Activated T-helper 1 cell treated with anti-CD3 and anti-CD28 coated beads, Interleukin-12 subunit alpha, Interleukin-12 subunit beta, Interleukin-2, Interleukin-4 antibody, amounts not matched to agents 30 ng/mL and 10 ng/mL and 1 ng/mL, durations not matched to agents 14 hours and 24 hours and 36 hours (primary cell): Measurements from ENCODE around the gene SDF2L1. TPM values are rescaled to one million over a fixed set of nuclear protein-coding genes. Genes with fewer than 3 reads are reported as not detected.
"Not testable (repeated sequence)": the region's sequence is repeated elsewhere in the genome, so short reads cannot be mapped to it uniquely, and the experiment has no call there.

ENCODE experiments used
- DNase-seq: peaks from one replicate; pipeline ENCODE4 v3.0.0; 2021; ENCODE audit warnings: low spot score
- H3K27ac Mint-ChIP-seq: one replicate; pipeline ENCODE4 v1.8.0; 2021; ENCODE audit warnings: mild to moderate bottlenecking, mixed read lengths
- H3K27me3 Mint-ChIP-seq: one replicate; pipeline ENCODE4 v1.8.0; 2022; ENCODE audit warnings: mild to moderate bottlenecking, moderate library complexity, mixed read lengths; ENCODE audit not compliant: insufficient read depth
- H3K36me3 Mint-ChIP-seq: one replicate; pipeline ENCODE4 v1.8.0; 2021; ENCODE audit warnings: low read depth, mixed read lengths
- H3K4me1 Mint-ChIP-seq: one replicate; pipeline ENCODE4 v1.8.0; 2021; ENCODE audit warnings: low read depth, mixed read lengths
- H3K4me3 Mint-ChIP-seq: one replicate; pipeline ENCODE4 v1.8.0; 2021; ENCODE audit warnings: mild to moderate bottlenecking, moderate library complexity, mixed read lengths
- H3K9me3 Mint-ChIP-seq: one replicate; pipeline ENCODE4 v1.8.0; 2021; ENCODE audit warnings: mixed read lengths
- intact Hi-C: fragments of 100-400 bp; cut with micrococcal nuclease; formaldehyde crosslinking; loops from one replicate; pipeline ENCODE4 v1.15.1; 2024
- total RNA-seq: library from RNA; stranded (reverse); gene quantifications from 2 replicates; pipeline ENCODE4 v1.2.3, GENCODE V29; 2022

Gene SDF2L1
- total RNA-seq, 1 donor from 2014 or later, result 98.8 TPM

GRCh38 chr22:21634844-21635243 lies 7.3 kb upstream of the SDF2L1 start:
- Mint-ChIP-seq H3K27ac (no peak overlapping the region), H3K9me3 (no peaks in the 10 kb centered on the region), H3K4me3 (no peak overlapping the region), H3K4me1 (peaks cover 10% of the 10 kb centered on the region), H3K36me3 (no peaks in the 10 kb centered on the region), H3K27me3 (no peaks in the 10 kb centered on the region)
- intact Hi-C loops, result no loop called here
- DNase-seq, result no peak

- no peak overlapping the region for H3K27ac Mint-ChIP-seq
- H3K4me3 Mint-ChIP-seq, result no peak overlapping the region
- H3K27me3 Mint-ChIP-seq, result peaks cover 4% of the 10 kb centered on the region
- no peaks in the 10 kb centered on the region for H3K36me3 Mint-ChIP-seq
- intact Hi-C loops, result no loop called here
- H3K9me3 Mint-ChIP-seq, result no peaks in the 10 kb centered on the region
- DNase-seq, result no peak
- H3K4me1 Mint-ChIP-seq, result peaks cover 9% of the 10 kb centered on the region
These were observed 6.2 kb upstream of the SDF2L1 start for GRCh38 chr22:21635771-21636510.

GRCh38 chr22:21636629-21637218 lies 5.4 kb upstream of the SDF2L1 start:
- no peaks in the 10 kb centered on the region for H3K36me3 Mint-ChIP-seq
- intact Hi-C loops, result no loop called here
- H3K4me3 Mint-ChIP-seq, result no peak overlapping the region
- peaks cover 10% of the 10 kb centered on the region for H3K27me3 Mint-ChIP-seq
- H3K4me1 Mint-ChIP-seq, result peaks cover 12% of the 10 kb centered on the region
- H3K9me3 Mint-ChIP-seq, result no peaks in the 10 kb centered on the region
- no peak overlapping the region for H3K27ac Mint-ChIP-seq
- no peak for DNase-seq

DNA sequence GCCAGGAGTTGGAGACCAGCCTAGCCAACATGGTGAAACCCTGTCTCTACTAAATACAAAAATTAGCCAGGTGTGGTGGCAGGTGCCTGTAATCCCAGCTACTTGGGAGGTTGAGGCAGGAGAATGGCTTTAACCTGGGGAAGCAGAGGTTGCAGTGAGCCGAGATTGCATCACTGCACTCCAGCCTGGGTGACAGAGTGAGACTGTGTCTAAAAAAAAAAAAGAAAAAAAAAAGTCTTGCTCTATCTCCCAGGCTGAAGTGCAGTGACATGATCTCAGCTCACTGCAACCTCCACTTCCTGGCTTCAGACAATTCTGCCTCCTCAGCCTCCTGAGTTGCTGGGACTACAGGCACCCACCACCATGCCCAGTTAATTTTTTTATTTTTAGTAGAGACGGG lies 4.7 kb upstream of the SDF2L1 start:
- H3K4me1 Mint-ChIP-seq, result peaks cover 19% of the 10 kb centered on the region
- H3K4me3 Mint-ChIP-seq, H3K27ac Mint-ChIP-seq, intact Hi-C loops, H3K27me3 Mint-ChIP-seq, H3K36me3 Mint-ChIP-seq, DNase-seq, H3K9me3 Mint-ChIP-seq: not testable (repeated sequence)

GRCh38 chr22:21639359-21639758 lies 2.7 kb upstream of the SDF2L1 start:
- Mint-ChIP-seq H3K36me3 (peaks cover 11% of the 10 kb centered on the region), H3K9me3 (no peaks in the 10 kb centered on the region), H3K27ac (no peak overlapping the region), H3K4me3 (no peak overlapping the region), H3K4me1 (peaks cover 31% of the 10 kb centered on the region), H3K27me3 (peaks cover 10% of the 10 kb centered on the region)
- no peak for DNase-seq
- intact Hi-C loops, result no loop called here

GRCh38 chr22:21640810-21641209 lies 1.3 kb upstream of the SDF2L1 start:
- no peak for DNase-seq
- peaks cover 13% of the 10 kb centered on the region for H3K36me3 Mint-ChIP-seq
- H3K4me1 Mint-ChIP-seq, result peaks cover 31% of the 10 kb centered on the region
- H3K27me3 Mint-ChIP-seq, result peaks cover 10% of the 10 kb centered on the region
- intact Hi-C loops, result loop anchor here (5.0 kb wide), 1 partner anchor 639 kb away; the partner anchor contains the start of gene THAP7
- H3K9me3 Mint-ChIP-seq, result no peaks in the 10 kb centered on the region
- H3K4me3 Mint-ChIP-seq, result peak overlapping the region; percentile 90
- H3K27ac Mint-ChIP-seq, result no peak overlapping the region

DNA sequence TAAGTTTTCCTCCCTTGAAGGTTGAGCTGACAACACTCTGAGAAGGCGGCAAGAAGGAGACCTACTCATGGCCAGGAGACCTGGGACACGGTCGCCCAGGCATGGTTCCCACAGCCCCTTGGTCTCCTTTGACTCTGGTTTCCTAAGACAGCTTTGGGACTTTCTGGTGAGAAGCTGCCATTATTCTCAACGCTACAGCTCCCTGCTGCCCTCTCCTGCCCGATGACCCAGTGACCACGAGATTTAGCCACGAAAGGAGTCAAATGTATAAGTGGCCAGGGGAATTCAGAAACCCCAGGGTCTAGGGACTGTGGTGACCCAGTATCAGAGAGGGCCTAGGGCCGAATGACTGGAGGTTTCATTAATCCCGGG lies 699 bp upstream of the SDF2L1 start:
- no peak for DNase-seq
- Mint-ChIP-seq H3K36me3 (peaks cover 17% of the 10 kb centered on the region), H3K27me3 (peaks cover 10% of the 10 kb centered on the region), H3K4me3 (peak overlapping the region; percentile 90), H3K4me1 (peaks cover 33% of the 10 kb centered on the region), H3K9me3 (no peaks in the 10 kb centered on the region), H3K27ac (peak overlapping the region; percentile 94)
- intact Hi-C loops, result loop anchor here (5.0 kb wide), 1 partner anchor 639 kb away; the partner anchor contains the start of gene THAP7

GRCh38 chr22:21642584-21643448 lies 714 bp downstream of the SDF2L1 start:
- Mint-ChIP-seq H3K4me3 (peak overlapping the region; percentile 90), H3K36me3 (peaks cover 21% of the 10 kb centered on the region), H3K27ac (peak overlapping the region; percentile 94), H3K4me1 (peaks cover 39% of the 10 kb centered on the region), H3K27me3 (peaks cover 10% of the 10 kb centered on the region), H3K9me3 (no peaks in the 10 kb centered on the region)
- DNase-seq, result peak; percentile 49
- intact Hi-C loops, result loop anchor here (1.0 to 5.0 kb wide), 5 partner anchors 9 to 641 kb away; partner anchors contain the start of genes THAP7 and UBE2L3

DNA sequence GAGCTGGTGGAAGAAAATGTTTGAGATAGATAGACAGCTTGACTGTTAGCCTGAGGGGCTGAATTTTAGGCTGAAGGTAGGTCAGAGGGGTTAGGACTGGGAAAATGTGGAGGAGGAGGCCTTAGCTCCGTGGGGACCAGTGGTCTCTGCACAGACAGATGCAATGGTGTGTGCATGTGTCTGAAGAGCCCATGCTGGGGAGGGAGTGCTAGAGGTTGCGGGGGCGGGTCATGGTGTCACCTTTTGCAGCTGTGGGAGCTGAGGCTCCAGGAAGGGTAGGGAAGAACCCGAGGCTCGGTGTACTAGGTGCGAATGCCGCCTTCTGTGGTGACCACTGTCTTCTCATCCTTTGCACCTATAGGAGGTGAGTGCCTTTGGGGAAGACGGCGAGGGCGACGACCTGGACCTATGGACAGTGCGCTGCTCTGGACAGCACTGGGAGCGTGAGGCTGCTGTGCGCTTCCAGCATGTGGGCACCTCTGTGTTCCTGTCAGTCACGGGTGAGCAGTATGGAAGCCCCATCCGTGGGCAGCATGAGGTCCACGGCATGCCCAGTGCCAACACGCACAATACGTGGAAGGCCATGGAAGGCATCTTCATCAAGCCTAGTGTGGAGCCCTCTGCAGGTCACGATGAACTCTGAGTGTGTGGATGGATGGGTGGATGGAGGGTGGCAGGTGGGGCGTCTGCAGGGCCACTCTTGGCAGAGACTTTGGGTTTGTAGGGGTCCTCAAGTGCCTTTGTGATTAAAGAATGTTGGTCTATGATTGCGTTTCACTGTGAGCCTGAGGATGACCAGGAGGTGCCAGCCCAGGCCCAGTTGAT lies 1.6 kb downstream of the SDF2L1 start:
- Mint-ChIP-seq H3K9me3 (no peaks in the 10 kb centered on the region), H3K27me3 (peaks cover 10% of the 10 kb centered on the region), H3K27ac (peak overlapping the region; percentile 25), H3K36me3 (peaks cover 23% of the 10 kb centered on the region), H3K4me1 (peaks cover 39% of the 10 kb centered on the region), H3K4me3 (peak overlapping the region; percentile 90)
- intact Hi-C loops, result loop anchor here (2.0 to 5.0 kb wide), 2 partner anchors 77 to 641 kb away; partner anchors contain the start of genes THAP7 and UBE2L3
- DNase-seq, result no peak

DNA sequence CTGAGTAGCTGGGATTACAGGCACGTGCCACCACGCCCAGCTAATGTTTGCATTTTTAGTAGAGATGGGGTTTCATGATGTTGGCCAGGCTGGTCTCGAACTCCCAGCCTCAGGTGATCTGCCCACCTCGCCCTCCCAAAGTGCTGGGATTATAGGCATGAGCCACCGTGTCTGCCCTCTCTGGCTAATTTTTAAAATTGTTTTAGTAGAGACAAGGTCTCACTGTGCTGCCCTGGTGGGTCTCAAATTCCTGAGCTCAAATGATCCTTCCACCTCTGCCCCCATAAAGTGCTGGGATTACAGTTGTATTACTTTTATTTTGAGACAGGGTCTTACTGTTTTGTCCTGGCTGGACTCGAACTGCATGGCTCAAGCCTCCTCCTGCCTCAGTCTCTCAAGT lies 3.4 kb downstream of the SDF2L1 start:
- Mint-ChIP-seq H3K4me1 (peaks cover 44% of the 10 kb centered on the region), H3K36me3 (peaks cover 30% of the 10 kb centered on the region)
- H3K9me3 Mint-ChIP-seq, H3K27me3 Mint-ChIP-seq, H3K27ac Mint-ChIP-seq, intact Hi-C loops, DNase-seq, H3K4me3 Mint-ChIP-seq: not testable (repeated sequence)

DNA sequence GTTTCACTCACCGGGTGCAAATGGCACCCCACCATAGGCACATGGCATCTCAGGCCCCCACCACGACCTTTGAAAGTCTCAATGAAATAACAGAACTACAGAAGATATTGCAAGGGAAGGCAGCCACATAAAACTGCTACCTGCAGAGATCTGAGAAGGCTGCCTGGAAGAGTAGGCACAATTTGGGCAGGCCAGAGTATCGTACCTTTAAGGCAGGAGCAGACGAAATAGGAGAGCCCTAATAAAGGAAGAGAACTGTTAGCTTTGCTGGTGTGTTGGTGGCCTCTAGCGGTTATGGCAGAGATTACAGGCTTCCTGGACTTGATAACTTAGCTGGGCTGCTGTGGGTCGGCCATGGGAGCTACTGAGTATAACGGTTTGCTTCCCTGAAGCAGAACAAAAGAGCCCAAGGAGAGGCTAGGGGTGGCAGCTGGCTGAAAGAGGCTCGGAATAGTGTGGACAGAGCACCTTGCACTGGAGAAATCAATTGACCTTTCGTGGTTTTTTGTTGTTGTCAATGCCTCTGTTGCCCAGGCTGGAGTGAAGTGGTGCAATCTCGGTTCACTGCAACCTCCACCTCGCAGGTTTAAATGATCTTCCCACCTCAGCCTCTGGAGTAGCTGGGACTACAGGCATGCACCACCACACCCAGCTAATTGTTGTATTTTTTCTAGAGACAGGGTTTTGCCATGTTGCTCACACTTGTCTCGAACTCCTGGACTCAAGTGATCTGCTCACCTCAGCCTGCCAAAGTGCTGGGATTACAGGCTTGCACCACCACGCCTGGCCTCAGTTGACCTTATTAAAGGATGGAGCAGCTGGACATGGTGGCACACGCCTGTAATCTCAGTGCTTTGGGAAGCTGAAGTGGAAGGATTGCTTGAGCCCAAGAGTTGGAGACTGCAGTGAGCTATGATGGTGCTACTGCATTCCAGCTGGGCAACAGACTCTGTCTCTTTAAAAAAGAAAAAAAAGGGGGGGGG lies 4.8 kb downstream of the SDF2L1 start:
- H3K27me3 Mint-ChIP-seq, result no peaks in the 10 kb centered on the region
- no peaks in the 10 kb centered on the region for H3K9me3 Mint-ChIP-seq
- peaks cover 42% of the 10 kb centered on the region for H3K4me1 Mint-ChIP-seq
- peak; percentile 64 for DNase-seq
- intact Hi-C loops, result no loop called here
- no peak overlapping the region for H3K4me3 Mint-ChIP-seq
- H3K36me3 Mint-ChIP-seq, result peaks cover 30% of the 10 kb centered on the region
- H3K27ac Mint-ChIP-seq, result peak overlapping the region; percentile 37
